ENCODE results near the gene GGNBP2.

DNA sequence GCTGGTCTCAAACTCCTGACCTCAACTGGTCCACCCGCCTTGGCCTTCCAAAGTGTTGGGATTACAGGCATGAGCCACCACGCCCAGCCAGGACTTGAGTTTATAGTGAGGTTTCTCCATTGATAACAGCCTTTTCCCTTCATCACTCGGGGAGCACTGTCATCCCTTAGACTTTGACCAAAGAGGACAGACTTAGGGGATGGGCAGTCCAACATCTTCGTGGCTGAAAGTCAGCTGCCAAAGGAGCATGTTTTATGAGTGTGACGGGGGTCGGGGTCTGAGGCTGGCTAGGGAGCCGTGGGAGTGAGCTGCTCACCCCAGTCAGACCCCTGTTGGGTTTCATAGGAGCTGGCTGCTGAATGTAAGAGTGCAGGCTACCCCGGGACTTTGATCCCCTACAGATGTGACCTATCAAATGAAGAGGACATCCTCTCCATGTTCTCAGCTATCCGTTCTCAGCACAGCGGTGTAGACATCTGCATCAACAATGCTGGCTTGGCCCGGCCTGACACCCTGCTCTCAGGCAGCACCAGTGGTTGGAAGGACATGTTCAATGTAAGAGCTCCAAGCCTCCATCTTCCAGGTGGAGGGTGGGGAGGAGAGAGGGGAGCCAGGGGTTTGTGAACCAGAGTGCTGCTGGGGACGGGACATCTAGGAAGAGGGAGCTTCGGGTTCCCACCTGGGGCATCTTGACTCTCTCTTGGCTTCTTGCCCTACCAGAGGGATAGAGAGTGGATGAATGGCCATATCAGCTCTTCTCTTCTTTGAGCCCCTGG, 50.1 kb downstream of the GGNBP2 start:
- TF ChIP-seq, protein P1, sequence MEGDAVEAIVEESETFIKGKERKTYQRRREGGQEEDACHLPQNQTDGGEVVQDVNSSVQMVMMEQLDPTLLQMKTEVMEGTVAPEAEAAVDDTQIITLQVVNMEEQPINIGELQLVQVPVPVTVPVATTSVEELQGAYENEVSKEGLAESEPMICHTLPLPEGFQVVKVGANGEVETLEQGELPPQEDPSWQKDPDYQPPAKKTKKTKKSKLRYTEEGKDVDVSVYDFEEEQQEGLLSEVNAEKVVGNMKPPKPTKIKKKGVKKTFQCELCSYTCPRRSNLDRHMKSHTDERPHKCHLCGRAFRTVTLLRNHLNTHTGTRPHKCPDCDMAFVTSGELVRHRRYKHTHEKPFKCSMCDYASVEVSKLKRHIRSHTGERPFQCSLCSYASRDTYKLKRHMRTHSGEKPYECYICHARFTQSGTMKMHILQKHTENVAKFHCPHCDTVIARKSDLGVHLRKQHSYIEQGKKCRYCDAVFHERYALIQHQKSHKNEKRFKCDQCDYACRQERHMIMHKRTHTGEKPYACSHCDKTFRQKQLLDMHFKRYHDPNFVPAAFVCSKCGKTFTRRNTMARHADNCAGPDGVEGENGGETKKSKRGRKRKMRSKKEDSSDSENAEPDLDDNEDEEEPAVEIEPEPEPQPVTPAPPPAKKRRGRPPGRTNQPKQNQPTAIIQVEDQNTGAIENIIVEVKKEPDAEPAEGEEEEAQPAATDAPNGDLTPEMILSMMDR (IDR thresholded peaks at IDR 0.05), result no peak
- peak; percentile 11 to 24 for TF ChIP-seq POLR2A (IDR thresholded peaks at IDR 0.05)
